Stimulated activated memory B cell treated with anti-CD40 and anti-IgM and Interleukin-4, amounts not matched to agents 10 μg/mL and 1 μg/mL and 100 μg/mL, for 72 hours (primary cell): ENCODE results near the gene SP140L.
A peak's percentile ranks its signal among the peaks of the same experiment; 100 is the strongest.
"Not testable (repeated sequence)": the region's sequence is repeated elsewhere in the genome, so short reads cannot be mapped to it uniquely, and the experiment has no call there.

Source experiments
- ATAC-seq: fragments of 150-1000 bp; cut with Tn5 transposase; 2 replicates; pipeline ENCODE4 v1.10.0; 2021
- H3K27ac Mint-ChIP-seq: one replicate; pipeline ENCODE4 v1.8.0; 2022; ENCODE audit warnings: mild to moderate bottlenecking, mixed read lengths
- H3K27me3 Mint-ChIP-seq: one replicate; pipeline ENCODE4 v1.8.0; 2022; ENCODE audit warnings: mixed read lengths
- H3K36me3 Mint-ChIP-seq: one replicate; pipeline ENCODE4 v1.8.0; 2022; ENCODE audit warnings: mixed read lengths
- H3K4me1 Mint-ChIP-seq: one replicate; pipeline ENCODE4 v1.8.0; 2022; ENCODE audit warnings: mixed read lengths
- H3K4me3 Mint-ChIP-seq: one replicate; pipeline ENCODE4 v1.8.0; 2022; ENCODE audit warnings: mild to moderate bottlenecking, moderate library complexity, mixed read lengths
- H3K9me3 Mint-ChIP-seq: one replicate; pipeline ENCODE4 v1.8.0; 2022; ENCODE audit warnings: mixed read lengths

SP140L gene

DNA sequence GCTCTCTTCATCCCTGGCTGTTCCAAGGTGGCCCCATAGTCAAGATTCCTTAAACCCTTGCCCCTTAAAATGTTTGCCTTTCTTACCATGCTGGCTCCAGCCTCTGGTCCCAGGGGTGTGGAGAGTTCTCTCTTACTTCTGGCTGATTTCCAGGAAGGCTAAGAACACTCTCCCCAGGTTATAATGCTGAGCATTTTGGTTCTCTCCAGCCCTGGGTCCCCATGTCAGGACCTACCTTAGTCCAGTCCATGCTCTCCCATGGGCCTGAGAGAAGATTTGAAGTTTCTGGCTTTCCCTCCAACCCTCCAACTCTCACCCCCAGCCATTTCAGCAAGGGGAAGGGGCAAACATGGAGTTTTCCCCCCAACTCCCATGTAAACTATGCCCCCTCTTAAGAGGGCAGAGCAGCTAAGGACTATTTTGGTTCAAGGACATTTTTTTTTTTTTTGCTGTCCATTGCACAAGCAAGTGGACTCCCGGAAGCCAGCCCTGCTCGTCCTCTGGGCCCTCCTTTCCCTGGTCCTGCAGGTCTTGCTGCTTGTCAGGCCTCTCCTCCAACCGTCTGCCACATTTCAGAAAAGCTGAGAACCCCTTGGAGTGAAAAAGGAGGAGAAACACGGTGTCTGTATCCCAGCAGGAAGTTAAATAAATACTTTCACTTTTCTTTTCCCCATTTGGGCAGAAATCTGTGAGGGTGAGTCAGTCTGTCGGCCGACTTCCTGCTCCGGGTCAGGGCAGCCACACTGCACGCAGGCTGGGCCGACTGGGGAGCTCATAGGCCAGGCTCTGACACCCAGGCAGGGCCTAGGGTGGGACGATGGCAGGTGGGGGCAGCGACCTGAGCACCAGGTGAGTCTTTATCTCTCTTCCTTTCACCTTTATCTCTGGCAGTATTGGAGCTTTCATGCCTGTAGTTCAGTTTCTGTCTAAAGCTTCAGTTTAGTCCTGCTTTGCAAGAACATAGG is at the start of gene SP140L:
Gene SP140L (plus strand): TSS at position 741 of the 965 bp plus-strand sequence. CDS start 77 bp downstream, at position 818.
- peaks cover 37% of the 10 kb centered on the region for H3K36me3 Mint-ChIP-seq
- ATAC-seq, result peak; percentile 98
- peak within 1 kb of the TSS; percentile 93 for H3K4me3 Mint-ChIP-seq
- H3K27me3 Mint-ChIP-seq, result no peaks in the 10 kb centered on the region
- peaks cover 72% of the 10 kb centered on the region for H3K4me1 Mint-ChIP-seq
- no peaks in the 10 kb centered on the region for H3K9me3 Mint-ChIP-seq
- H3K27ac Mint-ChIP-seq, result peak within 1 kb of the TSS; percentile 100

DNA sequence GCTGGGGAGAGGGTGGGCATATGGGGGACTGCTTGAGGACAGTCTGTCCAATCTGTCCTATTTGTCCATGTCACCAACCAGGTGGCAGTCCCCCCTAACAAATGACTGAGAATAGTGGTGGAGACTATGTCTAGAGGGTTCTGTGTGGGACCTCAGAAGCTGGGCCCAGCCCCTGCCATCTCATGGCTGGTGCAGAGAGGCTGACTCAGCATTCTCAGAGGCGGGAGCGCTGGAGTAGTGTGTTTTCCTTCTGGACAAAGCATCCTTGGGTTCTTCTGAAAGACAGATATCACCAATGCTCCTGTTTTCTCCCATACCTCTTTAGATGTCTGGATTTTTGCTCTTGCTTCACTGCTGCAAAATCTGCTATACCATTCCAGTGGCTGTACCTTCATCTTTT is 44.1 kb upstream of the SP140L start:
- H3K27ac Mint-ChIP-seq, result peak overlapping the region; percentile 62
- no peaks in the 10 kb centered on the region for H3K27me3 Mint-ChIP-seq

DNA sequence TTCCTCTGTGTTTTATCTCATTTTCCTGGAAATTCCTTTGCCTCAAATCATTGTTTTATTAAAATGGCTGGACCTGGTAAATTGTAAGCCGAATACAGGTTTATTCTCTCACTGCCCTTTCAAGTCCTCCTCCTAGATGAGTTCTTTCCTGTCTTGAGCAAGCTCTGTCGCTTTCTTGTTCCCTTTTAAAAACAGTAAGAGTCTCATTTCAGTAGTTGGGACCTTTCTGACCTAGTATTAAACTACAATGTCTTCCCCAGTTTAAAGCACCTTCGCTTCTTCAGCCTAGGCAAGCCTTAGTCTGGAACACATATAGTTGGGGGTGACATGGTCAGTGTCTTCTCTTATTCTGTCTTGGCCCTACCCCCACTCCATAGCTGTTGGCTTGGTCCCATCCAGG is 40.9 kb upstream of the SP140L start:
- Mint-ChIP-seq H3K27me3 (no peaks in the 10 kb centered on the region), H3K27ac (peak overlapping the region; percentile 63), H3K36me3 (peaks cover 65% of the 10 kb centered on the region), H3K9me3 (peaks cover 4% of the 10 kb centered on the region), H3K4me3 (no peak overlapping the region), H3K4me1 (peaks cover 22% of the 10 kb centered on the region)
- peak; percentile 62 for ATAC-seq

More for the DNA sequence above, 44.1 kb upstream of the SP140L start:
- ATAC-seq, result no peak
- peaks cover 25% of the 10 kb centered on the region for H3K4me1 Mint-ChIP-seq
- H3K36me3 Mint-ChIP-seq, result peaks cover 65% of the 10 kb centered on the region
- H3K4me3 Mint-ChIP-seq, result no peak overlapping the region
- H3K9me3 Mint-ChIP-seq, result no peaks in the 10 kb centered on the region

- Mint-ChIP-seq H3K4me1 (peaks cover 22% of the 10 kb centered on the region), H3K36me3 (peaks cover 69% of the 10 kb centered on the region), H3K27ac (peak overlapping the region; percentile 76)
- H3K9me3 Mint-ChIP-seq, H3K27me3 Mint-ChIP-seq, ATAC-seq, H3K4me3 Mint-ChIP-seq: not testable (repeated sequence)
These were observed 37.7 kb upstream of the SP140L start for GRCh38 chr2:230289311-230289710.

DNA sequence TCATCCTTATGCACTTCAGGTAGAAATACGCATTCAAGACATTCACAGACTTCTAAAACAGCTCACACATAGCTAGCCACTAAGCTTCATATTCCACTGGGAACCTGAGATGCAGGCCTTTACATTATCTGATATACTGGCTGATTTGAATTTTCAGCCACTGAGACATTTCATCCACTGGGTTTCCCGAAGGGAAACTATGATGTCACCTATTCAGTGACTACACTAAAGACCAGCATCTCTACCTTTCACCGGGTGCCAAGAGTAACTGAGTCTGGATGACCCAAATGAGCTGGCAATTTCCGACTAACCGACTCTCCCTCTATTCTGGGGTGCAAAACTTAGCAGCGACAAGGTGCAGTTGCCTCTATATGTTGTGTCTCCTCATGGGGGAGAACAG is 31.8 kb upstream of the SP140L start:
- no peaks in the 10 kb centered on the region for H3K27me3 Mint-ChIP-seq
- peaks cover 3% of the 10 kb centered on the region for H3K4me1 Mint-ChIP-seq
- ATAC-seq, result no peak
- H3K36me3 Mint-ChIP-seq, result peaks cover 82% of the 10 kb centered on the region
- no peak overlapping the region for H3K4me3 Mint-ChIP-seq
- no peaks in the 10 kb centered on the region for H3K9me3 Mint-ChIP-seq
- H3K27ac Mint-ChIP-seq, result peak overlapping the region; percentile 57

DNA sequence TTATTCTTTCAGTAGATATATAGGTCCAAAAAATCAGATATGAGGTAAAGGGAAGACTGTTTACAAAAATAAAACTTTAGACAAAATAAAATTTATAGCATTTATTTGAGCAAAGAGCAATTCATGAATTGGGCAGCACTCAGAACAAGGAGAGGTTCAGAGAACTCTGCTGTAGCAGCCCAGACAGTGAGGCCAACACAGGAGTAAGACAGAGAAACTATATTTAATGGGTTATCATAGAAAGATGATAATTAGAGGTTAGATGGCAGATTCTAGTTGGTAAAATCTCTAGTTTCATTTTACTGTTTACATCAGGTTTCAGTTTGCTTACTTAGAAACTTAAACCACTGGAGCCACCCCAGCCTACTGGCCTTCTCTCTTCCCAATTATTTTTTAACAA is 30.1 kb upstream of the SP140L start:
- Mint-ChIP-seq H3K27ac (peak overlapping the region; percentile 57), H3K9me3 (no peaks in the 10 kb centered on the region), H3K4me3 (no peak overlapping the region), H3K36me3 (peaks cover 92% of the 10 kb centered on the region), H3K4me1 (peaks cover 8% of the 10 kb centered on the region), H3K27me3 (no peaks in the 10 kb centered on the region)
- no peak for ATAC-seq

DNA sequence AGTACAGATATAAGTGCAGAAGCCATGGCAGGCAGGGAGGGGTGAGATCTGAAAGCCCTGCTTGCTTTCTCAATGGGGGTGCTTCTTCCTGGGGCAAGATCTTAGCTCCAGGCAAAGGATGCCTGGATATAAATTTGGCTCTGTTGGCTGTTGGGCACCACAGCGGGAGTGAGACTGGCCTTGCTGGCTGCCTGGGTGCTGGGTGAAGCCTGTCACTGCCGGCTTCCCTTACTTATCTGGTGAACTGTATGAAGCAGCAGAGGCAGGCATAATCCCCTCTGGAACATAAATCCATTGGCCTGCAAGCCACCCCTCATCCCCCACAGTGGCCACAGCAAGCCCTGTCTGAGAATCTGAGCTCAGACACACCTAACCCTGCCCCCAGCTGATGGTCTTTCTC is 27.4 kb upstream of the SP140L start:
- Mint-ChIP-seq H3K9me3 (peaks cover 6% of the 10 kb centered on the region), H3K27me3 (no peaks in the 10 kb centered on the region)

DNA sequence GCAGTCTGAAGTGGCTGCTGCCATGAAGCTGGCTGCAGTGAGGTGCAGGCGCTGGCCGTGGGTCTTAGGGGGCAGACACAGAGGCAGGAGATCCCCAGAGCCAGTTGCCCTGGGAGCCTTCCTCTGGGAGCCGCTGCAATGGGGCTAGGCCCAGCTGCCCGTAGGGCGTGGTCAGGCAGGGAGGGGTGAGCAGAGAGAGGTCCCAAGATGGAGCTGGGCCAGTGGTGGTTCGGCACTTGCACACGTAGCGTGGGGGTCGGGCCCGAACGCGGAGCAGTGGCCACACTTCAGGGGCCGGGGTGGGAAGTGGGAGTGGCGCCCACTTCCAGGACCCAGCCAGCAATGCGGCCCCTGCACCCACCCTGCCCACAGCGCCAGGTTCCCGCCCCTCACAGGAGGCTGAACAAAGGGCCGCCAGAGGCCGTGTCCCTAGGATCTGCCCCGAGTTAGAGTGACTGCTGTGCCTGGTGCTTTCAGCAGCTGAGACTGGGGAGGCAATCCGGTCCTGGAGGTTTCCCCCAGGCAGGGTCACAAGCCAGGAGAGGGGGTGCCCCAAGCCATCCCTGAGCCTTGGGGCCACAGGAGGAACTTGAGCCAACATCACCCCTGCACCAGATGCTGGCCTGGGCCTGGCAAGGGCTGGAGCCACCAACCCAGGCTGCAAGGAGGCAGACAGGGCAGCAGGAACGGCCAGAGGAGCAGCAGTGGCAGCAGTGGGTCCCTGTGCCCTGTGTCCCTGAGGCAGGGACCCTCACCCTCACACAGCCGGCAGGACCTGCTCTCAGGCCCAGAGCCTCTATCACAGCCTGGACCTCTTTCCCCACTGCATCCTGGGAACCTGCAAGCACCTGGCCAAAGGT is 21.3 kb upstream of the SP140L start:
- peak overlapping the region; percentile 27 for H3K27ac Mint-ChIP-seq
- peaks cover 81% of the 10 kb centered on the region for H3K36me3 Mint-ChIP-seq
- no peaks in the 10 kb centered on the region for H3K27me3 Mint-ChIP-seq
- no peak overlapping the region for H3K4me3 Mint-ChIP-seq
- ATAC-seq, result peak; percentile 39
- H3K9me3 Mint-ChIP-seq, result peaks cover 6% of the 10 kb centered on the region
- peaks cover 13% of the 10 kb centered on the region for H3K4me1 Mint-ChIP-seq

More for the DNA sequence above, 27.4 kb upstream of the SP140L start:
- Mint-ChIP-seq H3K4me1 (peaks cover 16% of the 10 kb centered on the region), H3K4me3 (no peak overlapping the region), H3K27ac (peak overlapping the region; percentile 15), H3K36me3 (peaks cover 94% of the 10 kb centered on the region)
- no peak for ATAC-seq

- Mint-ChIP-seq H3K27ac (peak overlapping the region; percentile 72), H3K4me3 (no peak overlapping the region), H3K36me3 (peaks cover 77% of the 10 kb centered on the region), H3K27me3 (no peaks in the 10 kb centered on the region), H3K9me3 (peaks cover 6% of the 10 kb centered on the region), H3K4me1 (peaks cover 13% of the 10 kb centered on the region)
- peak; percentile 57 for ATAC-seq
These were observed 20.5 kb upstream of the SP140L start for GRCh38 chr2:230306474-230306873.

GRCh38 chr2:230307485-230307884 is 19.5 kb upstream of the SP140L start:
- H3K9me3 Mint-ChIP-seq, result peaks cover 6% of the 10 kb centered on the region

GRCh38 chr2:230308402-230309000 is 18.5 kb upstream of the SP140L start:
- H3K4me3 Mint-ChIP-seq, result no peak overlapping the region
- H3K27ac Mint-ChIP-seq, result peak overlapping the region; percentile 47
- H3K4me1 Mint-ChIP-seq, result peaks cover 5% of the 10 kb centered on the region
- ATAC-seq, result no peak
- H3K27me3 Mint-ChIP-seq, result no peaks in the 10 kb centered on the region
- H3K36me3 Mint-ChIP-seq, result peaks cover 79% of the 10 kb centered on the region
- no peaks in the 10 kb centered on the region for H3K9me3 Mint-ChIP-seq

More at GRCh38 chr2:230307485-230307884, 19.5 kb upstream of the SP140L start:
- Mint-ChIP-seq H3K27me3 (no peaks in the 10 kb centered on the region), H3K4me3 (no peak overlapping the region), H3K4me1 (peaks cover 12% of the 10 kb centered on the region), H3K36me3 (peaks cover 79% of the 10 kb centered on the region), H3K27ac (no peak overlapping the region)
- no peak for ATAC-seq

GRCh38 chr2:230310792-230311191 is 16.2 kb upstream of the SP140L start:
- Mint-ChIP-seq H3K36me3 (peaks cover 78% of the 10 kb centered on the region), H3K4me1 (peaks cover 20% of the 10 kb centered on the region)
- H3K27me3 Mint-ChIP-seq, H3K4me3 Mint-ChIP-seq, H3K9me3 Mint-ChIP-seq, ATAC-seq, H3K27ac Mint-ChIP-seq: not testable (repeated sequence)

GRCh38 chr2:230311634-230312033 is 15.4 kb upstream of the SP140L start:
- not testable (repeated sequence) for H3K9me3 Mint-ChIP-seq, H3K27me3 Mint-ChIP-seq, H3K4me3 Mint-ChIP-seq, ATAC-seq
- Mint-ChIP-seq H3K36me3 (peaks cover 85% of the 10 kb centered on the region), H3K27ac (peak overlapping the region; percentile 32), H3K4me1 (peaks cover 29% of the 10 kb centered on the region)

- no peak overlapping the region for H3K27ac Mint-ChIP-seq
- ATAC-seq, result no peak
These were observed 14.4 kb upstream of the SP140L start for GRCh38 chr2:230312638-230313037.

DNA sequence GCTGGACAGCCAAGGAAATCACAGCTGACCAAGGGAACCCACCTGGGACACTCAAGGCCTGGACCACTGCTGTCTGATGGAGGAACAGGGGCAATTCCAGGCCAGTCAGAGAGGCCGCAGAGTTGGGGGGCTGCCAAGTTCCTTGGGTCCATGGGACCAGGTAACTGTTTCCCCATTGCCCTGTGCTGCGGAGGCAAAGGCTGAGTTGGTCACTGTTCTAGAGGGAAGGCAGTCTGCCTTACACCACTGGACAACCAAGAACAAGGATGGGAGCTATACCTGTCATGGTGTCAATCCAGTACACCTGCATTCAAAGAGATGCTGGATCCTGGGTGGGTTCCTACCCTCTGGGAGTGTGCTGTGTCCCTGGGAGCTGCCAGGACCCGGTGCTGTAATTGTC is 9.6 kb upstream of the SP140L start:
- peaks cover 70% of the 10 kb centered on the region for H3K4me1 Mint-ChIP-seq
- no peak for ATAC-seq
- H3K4me3 Mint-ChIP-seq, result no peak overlapping the region
- no peaks in the 10 kb centered on the region for H3K27me3 Mint-ChIP-seq
- peak overlapping the region; percentile 99 for H3K27ac Mint-ChIP-seq
- peaks cover 50% of the 10 kb centered on the region for H3K36me3 Mint-ChIP-seq
- no peaks in the 10 kb centered on the region for H3K9me3 Mint-ChIP-seq

More at GRCh38 chr2:230312638-230313037, 14.4 kb upstream of the SP140L start:
- Mint-ChIP-seq H3K36me3 (peaks cover 77% of the 10 kb centered on the region), H3K9me3 (no peaks in the 10 kb centered on the region), H3K4me1 (peaks cover 39% of the 10 kb centered on the region), H3K4me3 (no peak overlapping the region), H3K27me3 (no peaks in the 10 kb centered on the region)
